Spleen (tissue), 7 donors: ENCODE results near the gene UBN1.

ENCODE experiments used
- CTCF ChIP-seq, 11 experiments: fragments of 200-600 bp in 7 of 11; fragments of 450-650 bp in 4 of 11; sonication (generic) in 4 of 11; IDR thresholded peaks in 8 of 11; conservative IDR thresholded peaks in 3 of 11; 1 replicate in 7 of 11; 2 replicates in 4 of 11; pipeline versions ENCODE4 v1.4.0 to v1.8.0; 2016 to 2021; ENCODE audit warnings: antibody characterized with exemption in 11 of 11, inconsistent platforms in 4 of 11, mild to moderate bottlenecking in 1 of 11
- POLR2A ChIP-seq, 3 donors: fragments of 450-650 bp; IDR thresholded peaks; one replicate each; pipeline ENCODE4 v1.5.1; 2017; ENCODE audit warnings: antibody characterized with exemption in 3 of 3, mild to moderate bottlenecking in 1 of 3
- donor health status: DM: no; HTN: no; CAD: no; lungs with moderate emphysema.
- donor health status: DM: no; HTN: no; CAD: no.
- donor health status: DM: no; HTN: no; CAD: no.

DNA sequence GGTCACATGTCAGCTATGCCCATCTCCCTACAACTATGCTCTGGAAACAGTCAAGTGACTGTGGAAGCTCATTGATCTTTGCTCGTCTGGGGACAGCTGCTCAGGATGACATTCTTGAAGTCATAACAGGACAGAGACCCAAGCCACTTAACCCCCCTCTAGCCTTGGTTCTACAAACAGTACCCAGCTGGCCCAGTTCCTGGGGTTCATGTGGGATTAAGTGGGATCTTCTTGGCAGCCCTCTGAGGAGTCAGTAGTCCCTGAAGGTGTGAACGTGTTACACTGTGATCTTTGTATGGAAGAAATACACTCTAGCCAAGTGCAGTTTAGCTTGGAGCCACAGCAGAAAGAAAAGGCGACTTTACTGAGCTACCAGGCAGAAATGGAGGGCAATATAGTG is 25.8 kb downstream of the UBN1 start:
- TF ChIP-seq CTCF (IDR thresholded peaks at IDR 0.05 in 8 of 11, conservative IDR thresholded peaks at IDR 0.05 in 3 of 11) (no peak), POLR2A (IDR thresholded peaks at IDR 0.05) (no peak)
